CD14-positive monocyte (primary cell): ENCODE data around the gene LILRB4. TPM values are rescaled to one million over a fixed set of nuclear protein-coding genes. Genes with fewer than 3 reads are reported as not detected.
"Not testable (repeated sequence)": the region's sequence is repeated elsewhere in the genome, so short reads cannot be mapped to it uniquely, and the experiment has no call there.

Source experiments
- DNase-seq, 3 donors: peaks; one replicate each; pipeline ENCODE4 v3.0.0-alpha.2; 2011 to 2022
- H2AFZ ChIP-seq: 2 replicates; pipeline ENCODE4 v1.6.0; 2012; ENCODE audit warnings: mild to moderate bottlenecking, low read depth, low read length, inconsistent platforms; ENCODE audit not compliant: insufficient read depth, poor library complexity, severe bottlenecking
- H3K27ac ChIP-seq, 2 donors: 1 replicate in 1 of 2; 2 replicates in 1 of 2; pipeline ENCODE4 v1.5.1; 2012 to 2013; ENCODE audit warnings: low read length in 2 of 2, control low read depth in 1 of 2, inconsistent platforms in 1 of 2, low read depth in 1 of 2, mild to moderate bottlenecking in 1 of 2
- H3K27me3 ChIP-seq, 2 donors: one replicate each; pipeline versions ENCODE4 v1.6.0 to v1.6.1; 2011 to 2013; ENCODE audit warnings: low read length in 2 of 2; ENCODE audit not compliant: control insufficient read depth in 2 of 2, insufficient read depth in 2 of 2
- H3K36me3 ChIP-seq, 2 donors: replicated peaks in 1 of 2; 1 replicate in 1 of 2; 2 replicates in 1 of 2; pipeline versions ENCODE4 v1.5.1 to v1.6.1; 2012 to 2013; ENCODE audit warnings: low read length in 2 of 2, control low read depth in 1 of 2, inconsistent platforms in 1 of 2, mild to moderate bottlenecking in 1 of 2; ENCODE audit not compliant: insufficient read depth in 2 of 2, control insufficient read depth in 1 of 2
- H3K4me1 ChIP-seq, 2 donors: 1 replicate in 1 of 2; 2 replicates in 1 of 2; pipeline versions ENCODE4 v1.5.1 to v1.6.1; 2012 to 2013; ENCODE audit warnings: low read length in 2 of 2, control low read depth in 1 of 2, inconsistent platforms in 1 of 2, mild to moderate bottlenecking in 1 of 2, moderate library complexity in 1 of 2; ENCODE audit not compliant: insufficient read depth in 2 of 2, control insufficient read depth in 1 of 2
- H3K4me2 ChIP-seq: replicated peaks from 2 replicates; pipeline ENCODE3; 2012; ENCODE audit warnings: low read length, moderate library complexity, mild to moderate bottlenecking; ENCODE audit not compliant: poor library complexity, severe bottlenecking; ENCODE audit errors: extremely low read depth
- H3K4me3 ChIP-seq, 3 experiments: fragments of 200-600 bp in 1 of 3; sonication (generic) in 1 of 3; replicated peaks in 1 of 3; 1 replicate in 2 of 3; 2 replicates in 1 of 3; pipeline ENCODE4 v1.5.1; 2011 to 2013; ENCODE audit warnings: low read length in 3 of 3, mild to moderate bottlenecking in 3 of 3, control low read depth in 2 of 3, low read depth in 2 of 3, inconsistent platforms in 1 of 3, moderate library complexity in 1 of 3
- H3K79me2 ChIP-seq: 2 replicates; pipeline ENCODE4 v1.6.0; 2012; ENCODE audit warnings: mild to moderate bottlenecking, control low read depth, inconsistent platforms, low read length, moderate library complexity; ENCODE audit not compliant: insufficient read depth
- H3K9ac ChIP-seq: 2 replicates; pipeline ENCODE4 v1.6.0; 2017; ENCODE audit warnings: low read length, mild to moderate bottlenecking; ENCODE audit not compliant: insufficient read depth, poor library complexity, severe bottlenecking
- H3K9me3 ChIP-seq, 2 donors: replicated peaks in 1 of 2; 1 replicate in 1 of 2; 2 replicates in 1 of 2; pipeline versions ENCODE4 v1.5.1 to v1.6.1; 2012 to 2013; ENCODE audit warnings: low read length in 2 of 2, control low read depth in 1 of 2; ENCODE audit not compliant: control insufficient read depth in 1 of 2, insufficient read depth in 1 of 2
- H4K20me1 ChIP-seq: 2 replicates; pipeline ENCODE4 v1.6.0; 2012; ENCODE audit warnings: mild to moderate bottlenecking, low read length, control low read depth, moderate library complexity; ENCODE audit not compliant: insufficient read depth
- H3K27ac Mint-ChIP-seq, 7 donors: one replicate each; pipeline ENCODE4 v1.8.0; 2020; ENCODE audit warnings: mild to moderate bottlenecking in 7 of 7, mixed read lengths in 7 of 7, moderate library complexity in 6 of 7, inconsistent platforms in 2 of 7
- H3K27me3 Mint-ChIP-seq, 3 donors: one replicate each; pipeline ENCODE4 v1.8.0; 2021 to 2022; ENCODE audit warnings: low read depth in 3 of 3, mild to moderate bottlenecking in 3 of 3, mixed read lengths in 3 of 3, moderate library complexity in 3 of 3, inconsistent platforms in 1 of 3
- H3K36me3 Mint-ChIP-seq, 2 donors: one replicate each; pipeline ENCODE4 v1.8.0; 2020; ENCODE audit warnings: mixed read lengths in 2 of 2, inconsistent platforms in 1 of 2, mild to moderate bottlenecking in 1 of 2
- H3K4me1 Mint-ChIP-seq: one replicate; pipeline ENCODE4 v1.8.0; 2020; ENCODE audit warnings: mild to moderate bottlenecking, mixed read lengths
- H3K4me3 Mint-ChIP-seq, 2 donors: one replicate each; pipeline ENCODE4 v1.8.0; 2020; ENCODE audit warnings: mild to moderate bottlenecking in 2 of 2, mixed read lengths in 2 of 2, moderate library complexity in 1 of 2
- H3K9me3 Mint-ChIP-seq, 7 donors: one replicate each; pipeline ENCODE4 v1.8.0; 2020 to 2022; ENCODE audit warnings: mixed read lengths in 7 of 7, mild to moderate bottlenecking in 6 of 7, moderate library complexity in 6 of 7, inconsistent platforms in 2 of 7
- WGBS: methylation state at CpG from one replicate; pipeline ENCODE4 v1.1.5; 2013; ENCODE audit warnings: missing lambda C conversion rate; ENCODE audit not compliant: insufficient coverage; 5-methylcytosine and 5-hydroxymethylcytosine counted together
- intact Hi-C, 2 donors: fragments of 100-400 bp; cut with micrococcal nuclease; formaldehyde crosslinking; loops; one replicate each; pipeline versions ENCODE4 v1.15.0 to v1.15.1; 2023
- polyA plus RNA-seq, 3 donors: library from polyadenylated mRNA; depleted of rRNA in 1 of 3; unstranded in 2 of 3; stranded (reverse) in 1 of 3; fragments of 300-500 nt in 2 of 3; fragments of >200 nt in 1 of 3; fragmentation: Illumina TruSeq in 2 of 3; gene quantifications; 1 replicate in 2 of 3; 2 replicates in 1 of 3; pipeline ENCODE4 v1.2.3, GENCODE V29; 2012 to 2021
- TF ChIP-seq, protein P1 (sequence below): fragments of 200-600 bp; IDR thresholded peaks from one replicate; pipeline ENCODE4 v1.8.0; 2022; ENCODE audit warnings: antibody characterized with exemption, mild to moderate bottlenecking

Gene LILRB4
- polyA plus RNA-seq, 3 donors = 35.8 to 102 (median 58.0) TPM

DNA sequence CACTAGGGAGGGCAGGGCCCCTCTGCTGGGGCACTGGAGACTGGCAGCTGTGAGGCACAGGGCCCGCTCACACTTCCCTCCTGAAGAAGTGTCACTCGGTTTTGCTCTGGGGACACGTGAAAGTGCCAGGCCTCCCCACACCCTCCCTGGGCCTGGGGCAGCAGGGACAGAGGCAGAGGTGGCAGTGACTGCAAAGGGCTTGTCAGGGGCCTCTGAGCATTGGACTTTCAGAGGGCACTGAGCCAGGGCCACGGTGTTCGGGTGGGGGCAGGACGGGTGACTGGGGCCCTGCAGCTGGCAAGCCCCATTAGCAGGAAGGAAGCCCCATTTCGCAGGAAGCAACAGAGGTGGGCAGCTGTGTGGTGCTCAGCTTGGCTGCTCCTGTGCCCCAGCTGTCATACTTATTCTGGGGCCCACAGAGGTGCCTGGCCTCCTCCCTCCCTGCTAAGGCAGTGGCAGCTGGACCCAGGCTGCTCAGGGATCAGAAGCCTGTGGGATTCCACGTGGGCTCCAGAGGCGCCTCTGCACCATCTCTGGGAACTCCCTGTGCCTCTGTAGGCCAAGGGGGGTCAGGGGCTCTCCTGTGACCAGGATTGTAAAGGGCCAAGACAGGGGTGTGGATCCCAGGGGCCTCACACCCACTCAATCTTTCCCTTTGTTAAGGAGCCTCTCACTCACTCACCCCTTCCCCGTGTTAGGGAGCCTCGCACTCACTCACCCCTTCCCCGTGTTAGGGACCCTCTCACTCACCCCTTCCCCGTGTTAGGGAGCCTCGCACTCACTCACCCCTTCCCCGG lies 37.7 kb upstream of the LILRB4 start:
- H3K4me3 Mint-ChIP-seq, H4K20me1 ChIP-seq, H3K79me2 ChIP-seq, H3K27me3 ChIP-seq, H3K27me3 Mint-ChIP-seq, H2AFZ ChIP-seq, H3K9ac ChIP-seq, DNase-seq, H3K9me3 ChIP-seq, H3K4me3 ChIP-seq, intact Hi-C loops, H3K27ac ChIP-seq, H3K9me3 Mint-ChIP-seq, H3K36me3 ChIP-seq, H3K4me2 ChIP-seq, H3K27ac Mint-ChIP-seq: not testable (repeated sequence)
- Mint-ChIP-seq H3K4me1 (peaks cover 52% of the 10 kb centered on the region), H3K36me3 (peaks cover 6 to 11% of the 10 kb centered on the region in 2 donors)
- H3K4me1 ChIP-seq = peaks cover 18 to 37% of the 10 kb centered on the region in 2 donors
- WGBS = 71% methylated on average over 5 of the region's 15 CpGs

DNA sequence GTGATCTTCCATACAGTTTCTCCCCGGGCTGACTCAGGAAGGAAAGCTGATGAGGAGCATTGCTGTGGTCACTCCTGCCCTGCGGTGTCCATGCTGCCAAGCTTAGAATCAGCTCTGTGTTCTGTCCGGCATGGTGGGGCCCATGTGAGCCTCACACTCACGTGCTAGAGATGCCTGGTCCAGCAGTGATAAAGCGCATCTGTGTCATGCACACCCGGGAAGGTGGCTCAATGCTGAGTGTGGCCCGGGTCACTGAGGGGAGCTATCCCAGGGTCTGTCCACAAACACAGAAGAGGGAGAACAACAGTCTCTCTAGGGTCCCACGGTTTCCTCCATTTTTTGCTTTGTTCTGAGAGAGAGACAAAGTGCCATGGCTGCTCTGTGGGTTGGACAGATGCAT lies 36.0 kb upstream of the LILRB4 start:
- Histone ChIP-seq H3K9ac (no peak overlapping the region), H3K4me2 (no peak overlapping the region), H2AFZ (no peak overlapping the region), H3K4me1 (peaks cover 30 to 49% of the 10 kb centered on the region in 2 donors), H3K79me2 (peaks cover 13% of the 10 kb centered on the region), H4K20me1 (peaks cover 9% of the 10 kb centered on the region), H3K27ac (no peak overlapping the region), H3K27me3 (no peaks in the 10 kb centered on the region), H3K4me3 (no peak overlapping the region), H3K36me3 (peaks cover 3 to 4% of the 10 kb centered on the region in 2 donors), H3K9me3 (no peaks in the 10 kb centered on the region)
- TF ChIP-seq, protein P1, sequence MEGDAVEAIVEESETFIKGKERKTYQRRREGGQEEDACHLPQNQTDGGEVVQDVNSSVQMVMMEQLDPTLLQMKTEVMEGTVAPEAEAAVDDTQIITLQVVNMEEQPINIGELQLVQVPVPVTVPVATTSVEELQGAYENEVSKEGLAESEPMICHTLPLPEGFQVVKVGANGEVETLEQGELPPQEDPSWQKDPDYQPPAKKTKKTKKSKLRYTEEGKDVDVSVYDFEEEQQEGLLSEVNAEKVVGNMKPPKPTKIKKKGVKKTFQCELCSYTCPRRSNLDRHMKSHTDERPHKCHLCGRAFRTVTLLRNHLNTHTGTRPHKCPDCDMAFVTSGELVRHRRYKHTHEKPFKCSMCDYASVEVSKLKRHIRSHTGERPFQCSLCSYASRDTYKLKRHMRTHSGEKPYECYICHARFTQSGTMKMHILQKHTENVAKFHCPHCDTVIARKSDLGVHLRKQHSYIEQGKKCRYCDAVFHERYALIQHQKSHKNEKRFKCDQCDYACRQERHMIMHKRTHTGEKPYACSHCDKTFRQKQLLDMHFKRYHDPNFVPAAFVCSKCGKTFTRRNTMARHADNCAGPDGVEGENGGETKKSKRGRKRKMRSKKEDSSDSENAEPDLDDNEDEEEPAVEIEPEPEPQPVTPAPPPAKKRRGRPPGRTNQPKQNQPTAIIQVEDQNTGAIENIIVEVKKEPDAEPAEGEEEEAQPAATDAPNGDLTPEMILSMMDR = no peak
- 93% methylated on average over 8 of the region's 8 CpGs for WGBS
- Mint-ChIP-seq H3K27me3 (peaks cover 0 to 6% (median 3%) of the 10 kb centered on the region in 3 donors), H3K36me3 (peaks cover 11 to 15% of the 10 kb centered on the region in 2 donors), H3K9me3 (peaks cover 0 to 4% (median 0%) of the 10 kb centered on the region in 7 donors), H3K4me3 (no peak overlapping the region), H3K4me1 (peaks cover 62% of the 10 kb centered on the region), H3K27ac (peak overlapping the region in 1 of 7 donors; percentile 23)
- no peak for DNase-seq
- intact Hi-C loops = no loop called here

DNA sequence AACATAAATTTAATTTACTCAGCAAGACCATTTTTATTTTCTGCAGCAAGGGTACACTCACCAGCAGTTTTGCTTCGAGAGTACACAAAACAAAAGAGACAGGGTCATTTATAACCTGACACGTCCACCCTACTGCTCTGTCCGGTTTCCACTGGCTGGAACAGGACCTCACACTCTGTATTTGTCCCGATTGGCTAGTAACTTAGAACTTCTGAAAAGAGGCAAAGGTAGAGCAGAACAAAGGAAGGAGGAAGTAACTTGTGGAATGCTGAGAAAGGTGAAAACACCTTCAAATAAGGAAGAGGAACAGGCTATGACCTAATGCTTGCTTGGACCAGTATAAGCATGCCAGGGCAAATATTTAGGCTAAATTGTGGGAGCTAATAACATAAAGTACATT lies 34.9 kb upstream of the LILRB4 start:
- H3K9ac ChIP-seq, H3K9me3 Mint-ChIP-seq, DNase-seq, H3K9me3 ChIP-seq, H3K4me2 ChIP-seq, H3K27me3 Mint-ChIP-seq, H3K27ac Mint-ChIP-seq, H3K27me3 ChIP-seq, H2AFZ ChIP-seq, H3K4me3 Mint-ChIP-seq, intact Hi-C loops, H3K27ac ChIP-seq, H3K4me3 ChIP-seq: not testable (repeated sequence)
- Mint-ChIP-seq H3K4me1 (peaks cover 67% of the 10 kb centered on the region), H3K36me3 (peaks cover 23 to 26% of the 10 kb centered on the region in 2 donors)
- peaks cover 13 to 16% of the 10 kb centered on the region in 2 donors for H3K36me3 ChIP-seq
- 95% methylated on average over 4 of the region's 4 CpGs for WGBS
- peaks cover 17% of the 10 kb centered on the region for H3K79me2 ChIP-seq
- H4K20me1 ChIP-seq = peaks cover 21% of the 10 kb centered on the region
- H3K4me1 ChIP-seq = peaks cover 40 to 61% of the 10 kb centered on the region in 2 donors
